Activated T-cell treated with anti-CD3 and anti-CD28 coated beads for 24 hours (primary cell): ENCODE data around the gene STARD13.

Source experiments
- DNase-seq: peaks from one replicate; pipeline ENCODE4 v3.0.0-alpha.2; 2020; ENCODE audit warnings: low read depth

Gene STARD13

GRCh38 chr13:33116321-33117010 is 169.1 kb downstream of the STARD13 start:
- no peak for DNase-seq

GRCh38 chr13:33115274-33115673 is 170.3 kb downstream of the STARD13 start:
- no peak for DNase-seq

- DNase-seq = no peak
Measured at GRCh38 chr13:33114146-33114545, 171.4 kb downstream of the STARD13 start.

- DNase-seq = no peak
Measured at GRCh38 chr13:33112766-33113165, 172.8 kb downstream of the STARD13 start.

- no peak for DNase-seq
Measured at GRCh38 chr13:33111414-33112110, 174.0 kb downstream of the STARD13 start.

GRCh38 chr13:33110713-33111413 is 174.7 kb downstream of the STARD13 start:
- no peak for DNase-seq

GRCh38 chr13:33110386-33110712 is 175.2 kb downstream of the STARD13 start:
- no peak for DNase-seq

- DNase-seq = no peak
Measured at GRCh38 chr13:33109801-33110200, 175.8 kb downstream of the STARD13 start.

- DNase-seq = no peak
Measured at GRCh38 chr13:33109271-33109697, 176.3 kb downstream of the STARD13 start.

- no peak for DNase-seq
Measured at GRCh38 chr13:33108620-33109019, 176.9 kb downstream of the STARD13 start.

- DNase-seq = no peak
Measured at GRCh38 chr13:33107361-33107760, 178.2 kb downstream of the STARD13 start.

GRCh38 chr13:33106656-33107360 is 178.7 kb downstream of the STARD13 start:
- DNase-seq = no peak

- DNase-seq = no peak
Measured at GRCh38 chr13:33105387-33106005, 180.1 kb downstream of the STARD13 start.

- DNase-seq = no peak
Measured at GRCh38 chr13:33103457-33103856, 182.1 kb downstream of the STARD13 start.

- DNase-seq = no peak
Measured at GRCh38 chr13:33101835-33102234, 183.7 kb downstream of the STARD13 start.

- no peak for DNase-seq
Measured at GRCh38 chr13:33100886-33101285, 184.7 kb downstream of the STARD13 start.

- DNase-seq = no peak
Measured at GRCh38 chr13:33099860-33100259, 185.7 kb downstream of the STARD13 start.

- no peak for DNase-seq
Measured at GRCh38 chr13:33096886-33097605, 188.5 kb downstream of the STARD13 start.

- DNase-seq = no peak
Measured at GRCh38 chr13:33092073-33092987, 193.2 kb downstream of the STARD13 start.

GRCh38 chr13:33091415-33091774 is 194.2 kb downstream of the STARD13 start:
- DNase-seq = no peak
